ENCODE measurements around the gene SS18L1.

GRCh38 chr20:62174870-62175624 lies 31.5 kb downstream of the SS18L1 start:
- TF ChIP-seq CTCF (conservative IDR thresholded peaks at IDR 0.05; ENCODE audit: low read length): no peak
- TF ChIP-seq EZH2phosphoT487 (IDR thresholded peaks at IDR 0.05; ENCODE audit: borderline replicate concordance, low read depth, low read length): no peak

Measured in OCI-LY7 (cell line).